ENCODE data around the gene YBX2. TPM values are rescaled to one million over a fixed set of nuclear protein-coding genes. Genes with fewer than 3 reads are reported as not detected.
"Not testable (repeated sequence)": the region's sequence is repeated elsewhere in the genome, so short reads cannot be mapped to it uniquely, and the experiment has no call there.

The YBX2 gene
- total RNA-seq, 1 experiment from 2014 or later = 0.65 TPM

GRCh38 chr17:7340179-7340578 is 45.7 kb upstream of the YBX2 start:
- ChIA-PET CTCF (no interaction called here), POLR2A (ENCODE audit: unreplicated experiment) (no interaction called here)
- Histone ChIP-seq H3K4me2 (no peak overlapping the region), H3K36me3 (ENCODE audit: low read depth) (no peaks in the 10 kb centered on the region), H3K4me1 (replicated peaks; ENCODE audit: insufficient read depth) (no peaks in the 10 kb centered on the region), H3K79me2 (ENCODE audit: low read depth) (no peaks in the 10 kb centered on the region), H3K4me3 (no peak overlapping the region), H3F3A (ENCODE audit: insufficient read depth, low read depth) (no peaks in the 10 kb centered on the region; the same call in 1 of the 2 replicates), H3K27ac (no peak overlapping the region), H4K20me1 (ENCODE audit: insufficient read depth) (no peaks in the 10 kb centered on the region), H2AFZ (no peak overlapping the region), H3K27me3 (ENCODE audit: insufficient read depth, low read depth) (peaks cover 13% of the 10 kb centered on the region), H3K9me2 (ENCODE audit: insufficient read depth) (no peaks in the 10 kb centered on the region), H3K9me3 (ENCODE audit: insufficient read depth, low read depth) (no peaks in the 10 kb centered on the region)
- intact Hi-C loops (cut with micrococcal nuclease; ENCODE audit: unreplicated experiment) = no loop called here
- TF ChIP-seq CTCF (conservative IDR thresholded peaks at IDR 0.05) = no peak
- TF ChIP-seq EZH2 (IDR thresholded peaks at IDR 0.05; ENCODE audit: low read depth) = no peak
- DNase-seq = peak in 1 of 2 experiments; percentile 42
- BruUV-seq (replicated peaks) = no TSS peak

GRCh38 chr17:7337600-7337999 is 43.2 kb upstream of the YBX2 start:
- H3K27me3 ChIP-seq (ENCODE audit: insufficient read depth, low read depth); intact Hi-C loops (cut with micrococcal nuclease; ENCODE audit: unreplicated experiment); H2AFZ ChIP-seq; H3K27ac ChIP-seq; POLR2A ChIA-PET (ENCODE audit: unreplicated experiment); DNase-seq; H3K4me1 ChIP-seq (replicated peaks; ENCODE audit: insufficient read depth); H3K36me3 ChIP-seq (ENCODE audit: low read depth); H3K4me3 ChIP-seq; H3K79me2 ChIP-seq (ENCODE audit: low read depth); BruUV-seq (replicated peaks); H3F3A ChIP-seq (ENCODE audit: insufficient read depth, low read depth); H3K4me2 ChIP-seq; H4K20me1 ChIP-seq (ENCODE audit: insufficient read depth); H3K9me2 ChIP-seq (ENCODE audit: insufficient read depth); H3K9me3 ChIP-seq (ENCODE audit: insufficient read depth, low read depth): not testable (repeated sequence)
- CTCF ChIA-PET = interaction anchor here (0.6 to 1.4 kb wide), 2 partner anchors 8 to 379 kb away, joined by 3 to 4 read pairs; no protein-coding TSS in a partner anchor

- intact Hi-C loops (cut with micrococcal nuclease; ENCODE audit: unreplicated experiment) = no loop called here
- no peaks in the 10 kb centered on the region for H3K27me3 ChIP-seq (ENCODE audit: insufficient read depth, low read depth)
- POLR2A ChIA-PET (ENCODE audit: unreplicated experiment) = no interaction called here
Observed at GRCh38 chr17:7336240-7337175, 42.1 kb upstream of the YBX2 start, which contains the start of gene ACAP1. ACAP1 (plus strand) TSS chr17:7336529; CDS start chr17:7336735, 206 bp downstream.

GRCh38 chr17:7335765-7336164 is 41.3 kb upstream of the YBX2 start:
- H3K9me3 ChIP-seq (ENCODE audit: insufficient read depth, low read depth); H3K36me3 ChIP-seq (ENCODE audit: low read depth); H3K4me2 ChIP-seq; DNase-seq; CTCF ChIA-PET; H4K20me1 ChIP-seq (ENCODE audit: insufficient read depth); H2AFZ ChIP-seq; H3K9me2 ChIP-seq (ENCODE audit: insufficient read depth); H3K79me2 ChIP-seq (ENCODE audit: low read depth); H3F3A ChIP-seq (ENCODE audit: insufficient read depth, low read depth); intact Hi-C loops (cut with micrococcal nuclease; ENCODE audit: unreplicated experiment); H3K27me3 ChIP-seq (ENCODE audit: insufficient read depth, low read depth); POLR2A ChIA-PET (ENCODE audit: unreplicated experiment); H3K27ac ChIP-seq; H3K4me3 ChIP-seq; BruUV-seq (replicated peaks); H3K4me1 ChIP-seq (replicated peaks; ENCODE audit: insufficient read depth): not testable (repeated sequence)

More at GRCh38 chr17:7336240-7337175, 42.1 kb upstream of the YBX2 start, which contains the start of gene ACAP1:
- no TSS peak for BruUV-seq (replicated peaks)
- H3K4me1 ChIP-seq (replicated peaks; ENCODE audit: insufficient read depth) = no peaks in the 10 kb centered on the region
- no peaks in the 10 kb centered on the region for H3K36me3 ChIP-seq (ENCODE audit: low read depth)
- no peaks in the 10 kb centered on the region for H3K9me2 ChIP-seq (ENCODE audit: insufficient read depth)
- no peaks in the 10 kb centered on the region; the same call in 1 of the 2 replicates for H3F3A ChIP-seq (ENCODE audit: insufficient read depth, low read depth)
- no peak for DNase-seq
- TF ChIP-seq EZH2 (IDR thresholded peaks at IDR 0.05; ENCODE audit: low read depth) (no peak), CTCF (conservative IDR thresholded peaks at IDR 0.05) (no peak)
- no peak within 1 kb of the TSS for H3K4me2 ChIP-seq
- H3K4me3 ChIP-seq = no peak within 1 kb of the TSS
- H2AFZ ChIP-seq = no peak within 1 kb of the TSS
- CTCF ChIA-PET = interaction anchor here (1.4 kb wide), 1 partner anchor 9 kb away, joined by 4 read pairs; no protein-coding TSS in a partner anchor
- no peak within 1 kb of the TSS for H3K27ac ChIP-seq
- no peaks in the 10 kb centered on the region for H3K79me2 ChIP-seq (ENCODE audit: low read depth)
- no peaks in the 10 kb centered on the region for H4K20me1 ChIP-seq (ENCODE audit: insufficient read depth)
- no peaks in the 10 kb centered on the region for H3K9me3 ChIP-seq (ENCODE audit: insufficient read depth, low read depth)

Data from PC-9 (cell line).